ENCODE results near the gene THSD4.

DNA sequence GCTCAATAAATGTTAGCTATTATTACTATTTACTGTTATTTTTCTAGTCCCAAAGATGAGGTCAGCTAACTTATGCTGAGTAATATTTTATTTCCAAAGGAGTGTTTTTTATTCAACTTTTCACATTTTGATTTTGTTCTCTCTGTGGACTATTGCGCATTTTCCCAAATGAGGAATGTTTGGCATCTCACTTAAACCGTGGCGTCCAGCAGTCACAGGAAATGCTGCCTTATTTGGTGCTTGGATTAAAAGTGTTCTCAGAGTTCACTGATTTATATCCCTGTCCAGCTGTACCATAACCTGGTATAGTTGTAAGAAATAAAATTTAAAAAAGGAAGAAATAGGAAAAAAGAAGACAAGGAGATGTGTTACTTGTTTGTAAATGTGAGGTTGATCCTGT lies 166.8 kb downstream of the THSD4 start:
- no peak for TF ChIP-seq CTCF (conservative IDR thresholded peaks at IDR 0.05 in 1 of 2, IDR thresholded peaks at IDR 0.05 in 1 of 2; ENCODE audit: extremely low read depth in 1 of 2, insufficient read depth in 1 of 2, low read depth in 1 of 2, low read length in 2 of 2)
- no peak for TF ChIP-seq EZH2 (IDR thresholded peaks at IDR 0.05; ENCODE audit: borderline replicate concordance, low read length)
